Measurements from ENCODE around the gene LAMA2. TPM values are rescaled to one million over a fixed set of nuclear protein-coding genes. Genes with fewer than 3 reads are reported as not detected.

Gene LAMA2
- total RNA-seq, 4 donors from 2014 or later: 154 to 331 (median 241) TPM

- TF ChIP-seq CTCF (IDR thresholded peaks at IDR 0.05; ENCODE audit: low read depth): no peak
These were observed 458.0 kb downstream of the LAMA2 start for GRCh38 chr6:129340983-129341382.

DNA sequence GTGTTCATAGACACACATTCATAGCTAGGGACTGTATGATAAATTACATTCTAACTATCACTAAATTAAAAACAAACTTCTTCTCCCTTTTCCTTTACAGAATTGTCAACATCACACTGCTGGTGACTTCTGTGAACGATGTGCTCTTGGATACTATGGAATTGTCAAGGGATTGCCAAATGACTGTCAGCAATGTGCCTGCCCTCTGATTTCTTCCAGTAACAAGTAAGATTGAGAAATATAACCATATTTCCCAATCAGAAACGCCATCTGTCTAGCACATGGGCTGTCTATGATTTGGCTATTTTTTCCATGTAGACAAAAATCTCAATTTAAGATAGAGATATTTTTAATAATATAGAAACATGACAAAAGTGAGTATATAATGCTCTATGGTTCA lies 459.3 kb downstream of the LAMA2 start:
- TF ChIP-seq CTCF (IDR thresholded peaks at IDR 0.05; ENCODE audit: low read depth): no peak

GRCh38 chr6:129342796-129343195 lies 459.9 kb downstream of the LAMA2 start:
- no peak for TF ChIP-seq CTCF (IDR thresholded peaks at IDR 0.05; ENCODE audit: low read depth)

DNA sequence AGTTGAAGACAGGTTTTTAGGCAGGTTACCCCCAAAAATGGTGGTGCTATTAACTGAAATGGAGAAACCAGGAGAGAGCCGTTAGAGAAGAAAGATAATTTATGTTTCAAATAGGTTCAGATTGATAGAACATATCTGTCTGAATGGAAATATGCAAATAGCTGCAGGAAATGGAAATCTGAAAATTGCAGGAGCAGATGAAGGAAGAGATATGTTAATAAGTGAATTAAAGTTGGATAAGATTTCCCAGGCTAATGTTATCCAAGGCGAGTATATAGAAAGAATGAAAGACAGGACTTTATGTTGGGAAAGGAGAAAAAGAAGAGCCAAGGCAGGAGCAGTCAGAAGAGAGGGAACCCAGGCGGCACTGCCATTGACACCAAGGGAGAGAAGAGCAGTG lies 461.4 kb downstream of the LAMA2 start:
- no peak for TF ChIP-seq CTCF (IDR thresholded peaks at IDR 0.05; ENCODE audit: low read depth)

- TF ChIP-seq CTCF (IDR thresholded peaks at IDR 0.05; ENCODE audit: low read depth): no peak
These were observed 463.0 kb downstream of the LAMA2 start for GRCh38 chr6:129345890-129346289.

GRCh38 chr6:129346964-129347363 lies 464.0 kb downstream of the LAMA2 start:
- no peak for TF ChIP-seq CTCF (IDR thresholded peaks at IDR 0.05; ENCODE audit: low read depth)

DNA sequence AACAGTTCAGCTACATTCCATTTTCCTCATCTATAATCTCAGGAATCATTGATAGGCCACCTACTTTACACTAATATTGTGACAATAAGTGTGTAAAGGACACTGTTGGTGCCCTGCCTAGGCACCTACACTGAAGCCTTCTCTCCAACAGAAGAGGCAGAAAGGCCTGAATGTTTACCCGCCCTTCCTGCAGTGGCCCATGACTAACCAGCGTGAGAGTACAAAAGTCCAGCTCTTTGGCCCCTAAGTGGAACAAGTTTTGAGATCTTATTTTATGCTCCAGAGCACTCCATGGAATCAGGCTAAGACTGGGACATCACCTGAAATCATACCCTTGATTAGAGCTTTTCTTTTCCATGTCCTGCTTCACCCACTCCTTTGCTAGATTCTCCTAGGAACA lies 467.3 kb downstream of the LAMA2 start:
- no peak for TF ChIP-seq CTCF (IDR thresholded peaks at IDR 0.05; ENCODE audit: low read depth)

Measured in subcutaneous adipose tissue (tissue), 4 donors.